ENCODE measurements around the gene DENND4C. TPM values are rescaled to one million over a fixed set of nuclear protein-coding genes. Genes with fewer than 3 reads are reported as not detected.
"Not testable (repeated sequence)": the region's sequence is repeated elsewhere in the genome, so short reads cannot be mapped to it uniquely, and the experiment has no call there.

The DENND4C gene
- total RNA-seq, 2 donors from 2014 or later: 52.7 to 58.0 TPM

- H3K36me3 ChIP-seq (replicated peaks in 1 of 2; ENCODE audit: insufficient read depth in 1 of 2, low read depth in 2 of 2); H3K9me3 ChIP-seq; intact Hi-C loops (cut with DNase I); H3K27me3 ChIP-seq; DNase-seq; ATAC-seq; H3K4me3 ChIP-seq; H3K27ac ChIP-seq: not testable (repeated sequence)
- 89 to 92% methylated on average over 5 of the region's 5 CpGs for WGBS, 2 donors
- H3K4me1 ChIP-seq: peaks cover 26% of the 10 kb centered on the region
Observed at GRCh38 chr9:19251622-19252021, 21.1 kb downstream of the DENND4C start.

DNA sequence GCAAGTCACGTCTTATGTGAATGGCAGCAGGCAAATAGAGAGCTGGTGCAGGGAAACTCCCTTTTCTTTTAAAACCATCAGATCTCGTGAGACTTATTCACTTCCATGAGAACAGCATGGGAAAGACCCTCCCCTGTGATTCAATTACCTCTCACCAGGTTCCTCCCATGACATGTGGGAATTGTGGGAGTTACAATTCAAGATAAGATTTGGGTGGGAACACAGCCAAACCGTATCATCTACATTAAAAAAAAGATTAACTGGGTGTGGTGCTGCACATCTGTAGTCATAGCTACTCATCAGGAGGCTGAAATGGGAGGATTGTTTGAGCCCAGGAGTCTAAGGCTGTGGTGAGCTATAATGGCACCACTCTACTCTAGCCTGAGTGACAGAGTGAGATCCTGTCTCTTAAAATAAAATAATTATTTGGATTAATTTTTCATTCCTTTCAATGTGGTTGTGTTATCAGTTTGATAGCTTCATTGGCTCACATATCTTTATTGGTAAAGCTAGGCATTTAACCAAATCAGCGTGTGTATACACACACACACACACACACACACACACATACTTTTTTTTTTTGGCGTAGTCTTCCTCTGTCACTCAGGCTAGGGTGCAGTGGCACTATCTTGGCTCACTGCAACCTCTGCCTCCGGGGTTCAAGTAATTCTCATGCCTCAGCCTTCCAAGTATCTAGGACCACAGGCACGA, 21.8 kb downstream of the DENND4C start:
- Histone ChIP-seq H3K27ac (no peak overlapping the region), H3K4me1 (peaks cover 19% of the 10 kb centered on the region), H3K36me3 (replicated peaks in 1 of 2; ENCODE audit: insufficient read depth in 1 of 2, low read depth in 2 of 2) (no peaks in the 10 kb centered on the region), H3K27me3 (no peaks in the 10 kb centered on the region), H3K9me3 (no peaks in the 10 kb centered on the region), H3K4me3 (no peak overlapping the region)
- DNase-seq: no peak
- ATAC-seq: no peak
- intact Hi-C loops (cut with DNase I): no loop called here
- TF ChIP-seq, protein P1, sequence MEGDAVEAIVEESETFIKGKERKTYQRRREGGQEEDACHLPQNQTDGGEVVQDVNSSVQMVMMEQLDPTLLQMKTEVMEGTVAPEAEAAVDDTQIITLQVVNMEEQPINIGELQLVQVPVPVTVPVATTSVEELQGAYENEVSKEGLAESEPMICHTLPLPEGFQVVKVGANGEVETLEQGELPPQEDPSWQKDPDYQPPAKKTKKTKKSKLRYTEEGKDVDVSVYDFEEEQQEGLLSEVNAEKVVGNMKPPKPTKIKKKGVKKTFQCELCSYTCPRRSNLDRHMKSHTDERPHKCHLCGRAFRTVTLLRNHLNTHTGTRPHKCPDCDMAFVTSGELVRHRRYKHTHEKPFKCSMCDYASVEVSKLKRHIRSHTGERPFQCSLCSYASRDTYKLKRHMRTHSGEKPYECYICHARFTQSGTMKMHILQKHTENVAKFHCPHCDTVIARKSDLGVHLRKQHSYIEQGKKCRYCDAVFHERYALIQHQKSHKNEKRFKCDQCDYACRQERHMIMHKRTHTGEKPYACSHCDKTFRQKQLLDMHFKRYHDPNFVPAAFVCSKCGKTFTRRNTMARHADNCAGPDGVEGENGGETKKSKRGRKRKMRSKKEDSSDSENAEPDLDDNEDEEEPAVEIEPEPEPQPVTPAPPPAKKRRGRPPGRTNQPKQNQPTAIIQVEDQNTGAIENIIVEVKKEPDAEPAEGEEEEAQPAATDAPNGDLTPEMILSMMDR (IDR thresholded peaks at IDR 0.05): no peak
- TF ChIP-seq POLR2A (IDR thresholded peaks at IDR 0.05): no peak
- 51 to 52% methylated on average over 7 of the region's 7 CpGs for WGBS, 2 donors

DNA sequence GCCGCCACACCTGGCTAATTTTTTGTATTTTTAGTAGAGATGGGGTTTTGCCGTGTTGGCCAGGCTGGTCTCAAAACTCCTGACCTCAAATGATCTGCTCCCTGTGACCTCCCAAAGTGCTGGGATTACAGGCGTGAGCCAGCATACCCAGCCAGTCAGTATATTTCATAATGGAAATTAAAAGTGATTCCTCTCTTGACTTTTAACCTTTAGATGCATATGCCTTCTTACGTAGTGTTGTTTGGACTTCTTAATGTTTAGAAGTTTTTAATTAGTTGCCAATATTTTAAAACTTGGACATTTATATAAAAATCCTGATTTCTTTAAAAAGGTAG, 22.4 kb downstream of the DENND4C start:
- no peaks in the 10 kb centered on the region for H3K27me3 ChIP-seq
- 72 to 78% methylated on average over 4 of the region's 4 CpGs for WGBS, 2 donors
- intact Hi-C loops (cut with DNase I): no loop called here
- H3K4me1 ChIP-seq: peaks cover 14% of the 10 kb centered on the region
- no peak overlapping the region for H3K27ac ChIP-seq
- DNase-seq (no peak), ATAC-seq (no peak)
- no peak overlapping the region for H3K4me3 ChIP-seq
- H3K9me3 ChIP-seq: no peaks in the 10 kb centered on the region
- no peaks in the 10 kb centered on the region for H3K36me3 ChIP-seq (replicated peaks in 1 of 2; ENCODE audit: insufficient read depth in 1 of 2, low read depth in 2 of 2)
- TF ChIP-seq POLR2A (IDR thresholded peaks at IDR 0.05): no peak
- TF ChIP-seq, protein P1 (IDR thresholded peaks at IDR 0.05): no peak

DNA sequence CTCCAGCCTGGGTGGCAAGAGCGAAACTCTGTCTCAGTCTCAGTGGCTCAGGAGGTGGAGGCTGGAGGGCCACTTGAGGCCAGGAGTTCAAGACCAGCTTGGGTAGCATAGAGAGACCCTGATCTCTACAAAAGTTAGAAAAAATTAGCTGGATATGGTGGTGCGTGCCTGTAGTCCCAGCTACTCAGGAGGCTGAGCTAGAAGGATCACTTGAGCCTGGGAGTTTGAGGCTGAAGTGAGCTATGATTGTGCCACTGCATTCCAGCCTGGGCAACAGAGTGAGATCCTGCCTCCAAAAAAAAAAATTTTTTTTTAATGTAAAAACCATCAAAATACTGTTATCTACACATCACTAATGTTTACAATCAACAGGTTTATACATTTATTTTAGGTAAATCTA, 24.6 kb downstream of the DENND4C start:
- intact Hi-C loops (cut with DNase I): no loop called here
- ATAC-seq (no peak), DNase-seq (no peak)
- Histone ChIP-seq H3K4me1 (peaks cover 14% of the 10 kb centered on the region), H3K4me3 (no peak overlapping the region), H3K9me3 (no peaks in the 10 kb centered on the region), H3K36me3 (replicated peaks in 1 of 2; ENCODE audit: insufficient read depth in 1 of 2, low read depth in 2 of 2) (no peaks in the 10 kb centered on the region), H3K27me3 (no peaks in the 10 kb centered on the region), H3K27ac (no peak overlapping the region)
- TF ChIP-seq, protein P1 (IDR thresholded peaks at IDR 0.05): no peak
- TF ChIP-seq POLR2A (IDR thresholded peaks at IDR 0.05): no peak
- WGBS, 2 donors: 92 to 95% methylated on average over 2 of the region's 2 CpGs

- ATAC-seq: no peak
- peaks cover 14% of the 10 kb centered on the region for H3K4me1 ChIP-seq
- no peak overlapping the region for H3K4me3 ChIP-seq
- no peak for DNase-seq
- H3K27ac ChIP-seq: no peak overlapping the region
- H3K36me3 ChIP-seq (replicated peaks in 1 of 2; ENCODE audit: insufficient read depth in 1 of 2, low read depth in 2 of 2): no peaks in the 10 kb centered on the region
- TF ChIP-seq POLR2A (IDR thresholded peaks at IDR 0.05): no peak
- TF ChIP-seq, protein P1 (IDR thresholded peaks at IDR 0.05): no peak
- intact Hi-C loops (cut with DNase I): no loop called here
- H3K27me3 ChIP-seq: no peaks in the 10 kb centered on the region
- no peaks in the 10 kb centered on the region for H3K9me3 ChIP-seq
Observed at GRCh38 chr9:19255821-19256220, 25.3 kb downstream of the DENND4C start.

DNA sequence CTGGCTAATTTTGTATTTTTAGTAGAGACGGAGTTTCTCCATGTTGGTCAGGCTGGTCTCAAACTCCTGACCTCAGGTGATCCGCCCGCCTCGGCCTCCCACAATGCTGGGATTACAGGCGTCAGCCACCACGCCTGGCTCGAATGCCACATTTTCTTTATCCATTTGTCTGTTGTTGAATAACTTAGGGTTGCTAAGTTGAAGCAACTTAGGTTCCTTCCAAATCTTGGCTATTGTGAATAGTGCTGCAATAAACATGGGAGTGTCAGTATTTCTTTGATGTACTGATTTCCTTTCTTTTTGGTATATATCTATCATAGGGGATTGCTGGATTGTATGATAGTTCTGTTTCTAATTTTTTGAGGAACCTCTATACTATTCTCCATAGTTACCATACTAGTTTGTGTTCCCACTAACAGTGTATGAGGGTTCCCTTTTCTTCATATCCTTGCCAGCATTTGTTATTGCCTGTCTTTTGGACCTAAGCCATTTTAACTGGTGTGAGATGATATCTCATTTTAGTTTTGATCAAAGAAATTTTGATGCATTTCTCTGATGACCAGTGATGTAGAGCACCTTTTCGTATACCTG, 29.3 kb downstream of the DENND4C start:
- H3K27me3 ChIP-seq; H3K9me3 ChIP-seq; H3K4me3 ChIP-seq; H3K4me1 ChIP-seq; intact Hi-C loops (cut with DNase I); DNase-seq; ATAC-seq; H3K36me3 ChIP-seq (replicated peaks in 1 of 2; ENCODE audit: insufficient read depth in 1 of 2, low read depth in 2 of 2); H3K27ac ChIP-seq: not testable (repeated sequence)
- WGBS, 2 donors: 99% methylated on average over 8 of the region's 8 CpGs

DNA sequence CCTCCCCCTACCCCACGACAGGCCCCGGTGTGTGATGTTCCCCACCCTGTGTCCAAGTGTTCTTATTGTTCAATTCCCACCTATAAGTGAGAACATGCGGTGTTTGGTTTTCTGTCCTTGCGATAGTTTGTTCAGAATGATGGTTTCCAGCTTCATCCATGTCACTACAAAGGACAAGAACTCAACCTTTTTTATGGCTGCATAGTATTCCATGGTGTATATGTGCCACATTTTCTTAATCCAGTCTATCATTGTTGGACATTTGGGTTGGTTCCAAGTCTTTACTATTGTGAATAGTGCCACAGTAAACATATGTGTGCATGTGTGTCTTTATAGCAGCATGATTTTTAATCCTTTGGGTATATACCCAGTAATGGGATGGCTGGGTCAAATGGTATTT, 35.1 kb downstream of the DENND4C start:
- DNase-seq; H3K9me3 ChIP-seq; ATAC-seq; intact Hi-C loops (cut with DNase I); H3K36me3 ChIP-seq (replicated peaks in 1 of 2; ENCODE audit: insufficient read depth in 1 of 2, low read depth in 2 of 2); H3K4me3 ChIP-seq; H3K4me1 ChIP-seq; H3K27ac ChIP-seq; H3K27me3 ChIP-seq: not testable (repeated sequence)
- 97 to 100% methylated on average over 4 of the region's 4 CpGs for WGBS, 2 donors

GRCh38 chr9:19266778-19267384, 36.4 kb downstream of the DENND4C start:
- H3K4me1 ChIP-seq; H3K4me3 ChIP-seq; ATAC-seq; H3K9me3 ChIP-seq; intact Hi-C loops (cut with DNase I); DNase-seq; H3K36me3 ChIP-seq (replicated peaks in 1 of 2; ENCODE audit: insufficient read depth in 1 of 2, low read depth in 2 of 2); H3K27ac ChIP-seq; H3K27me3 ChIP-seq: not testable (repeated sequence)
- WGBS, 2 donors: 95 to 98% methylated on average over 3 of the region's 3 CpGs

Data from body of pancreas (tissue), 4 donors.